Tibial artery (tissue), 4 donors: Measurements from ENCODE around the gene TLR9.

Experiments
- DNase-seq, 2 donors: peaks; one replicate each; pipeline ENCODE4 v3.0.0-alpha.2; 2019
- H3K27ac ChIP-seq, 2 donors: fragments of 200-600 bp; sonication (generic) in 1 of 2; 1 replicate in 1 of 2; 2 replicates in 1 of 2; pipeline ENCODE4 v1.5.1; 2018 to 2019; ENCODE audit warnings: mild to moderate bottlenecking in 1 of 2
- H3K27me3 ChIP-seq, 2 donors: fragments of 200-600 bp; sonication (generic) in 1 of 2; one replicate each; pipeline versions ENCODE4 v1.5.1 to v1.6.0; 2016 to 2019
- H3K36me3 ChIP-seq, 3 donors: fragments of 200-600 bp; sonication (generic) in 2 of 3; one replicate each; pipeline ENCODE4 v1.5.1; 2016 to 2019; ENCODE audit warnings: mild to moderate bottlenecking in 2 of 3
- H3K4me1 ChIP-seq, 4 donors: fragments of 200-600 bp; sonication (generic) in 2 of 4; 1 replicate in 3 of 4; 2 replicates in 1 of 4; pipeline ENCODE4 v1.5.1; 2016 to 2019
- H3K4me3 ChIP-seq, 2 donors: fragments of 200-600 bp; sonication (generic) in 1 of 2; 1 replicate in 1 of 2; 2 replicates in 1 of 2; pipeline ENCODE4 v1.5.1; 2018 to 2019; ENCODE audit warnings: mild to moderate bottlenecking in 2 of 2
- H3K9me3 ChIP-seq, 3 donors: fragments of 200-600 bp; sonication (generic) in 1 of 3; one replicate each; pipeline ENCODE4 v1.5.1; 2016 to 2019
- CTCF ChIP-seq, 2 experiments: fragments of 200-600 bp in 1 of 2; fragments of 450-650 bp in 1 of 2; IDR thresholded peaks; one replicate each; pipeline ENCODE4 v1.5.1; 2017 to 2019; ENCODE audit warnings: antibody characterized with exemption in 2 of 2, mild to moderate bottlenecking in 1 of 2, moderate library complexity in 1 of 2
- intact Hi-C: fragments of 100-400 bp; cut with DNase I; formaldehyde crosslinking; loops from one replicate; pipeline ENCODE4 v1.15.0; 2023; ENCODE audit warnings: low total_unique reads

The TLR9 gene

GRCh38 chr3:52194485-52195290 is 30.8 kb downstream of the TLR9 start:
- Histone ChIP-seq H3K9me3 (no peaks in the 10 kb centered on the region), H3K4me1 (peaks cover 4 to 48% (median 30%) of the 10 kb centered on the region in 4 donors), H3K4me3 (no peak overlapping the region), H3K27ac (no peak overlapping the region), H3K27me3 (no peaks in the 10 kb centered on the region), H3K36me3 (no peaks in the 10 kb centered on the region)
- DNase-seq, result no peak
- intact Hi-C loops, result no loop called here
- TF ChIP-seq CTCF (IDR thresholded peaks at IDR 0.05), result no peak

DNA sequence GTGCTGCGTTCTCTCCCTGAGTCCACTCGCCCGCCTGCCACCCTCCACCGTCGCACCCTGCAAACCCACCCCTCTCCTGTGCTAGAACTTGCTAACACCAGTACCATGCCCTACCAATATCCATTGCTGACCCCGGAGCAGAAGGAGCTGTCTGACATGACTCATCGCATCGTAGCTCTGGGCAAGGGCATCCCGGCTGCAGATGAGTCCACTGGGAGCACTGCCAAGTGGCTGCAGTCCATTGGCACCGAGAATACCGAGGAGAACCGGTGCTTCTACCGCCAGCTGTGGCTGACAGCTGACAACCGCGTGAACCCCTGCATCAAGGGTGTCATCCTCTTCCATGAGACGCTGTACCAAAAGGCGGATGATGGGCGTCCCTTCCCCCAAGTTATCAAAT is 32.4 kb downstream of the TLR9 start:
- H3K27me3 ChIP-seq, result no peaks in the 10 kb centered on the region
- no peak overlapping the region for H3K4me3 ChIP-seq
- intact Hi-C loops, result no loop called here
- peaks cover 4 to 36% (median 21%) of the 10 kb centered on the region in 4 donors for H3K4me1 ChIP-seq
- no peak overlapping the region for H3K27ac ChIP-seq
- H3K36me3 ChIP-seq, result no peaks in the 10 kb centered on the region
- no peaks in the 10 kb centered on the region for H3K9me3 ChIP-seq
- TF ChIP-seq CTCF (IDR thresholded peaks at IDR 0.05), result no peak
- no peak for DNase-seq

DNA sequence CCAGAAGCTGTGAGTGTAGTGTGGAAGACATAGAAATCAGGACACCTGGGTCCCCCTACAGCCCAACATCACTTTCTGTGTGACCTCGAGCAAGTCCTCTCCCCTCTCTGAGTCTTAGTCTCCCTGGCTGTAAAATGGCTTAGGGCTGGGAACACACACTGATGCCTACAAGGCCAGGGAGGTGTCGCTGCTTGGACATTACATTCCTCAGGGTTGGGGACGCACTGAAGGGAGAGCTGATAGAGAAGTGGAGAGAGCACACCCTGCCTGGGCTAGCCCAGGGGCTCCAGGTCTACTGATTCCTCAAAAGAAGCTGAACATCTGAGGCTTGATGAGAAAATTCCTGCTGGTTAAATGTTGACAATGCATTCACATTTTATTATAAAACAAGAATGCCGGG is 33.8 kb downstream of the TLR9 start:
- H3K27me3 ChIP-seq, result no peaks in the 10 kb centered on the region
- no peak overlapping the region for H3K4me3 ChIP-seq
- no peaks in the 10 kb centered on the region for H3K9me3 ChIP-seq
- H3K27ac ChIP-seq, result no peak overlapping the region
- peaks cover 0 to 24% (median 13%) of the 10 kb centered on the region in 4 donors for H3K4me1 ChIP-seq
- TF ChIP-seq CTCF (IDR thresholded peaks at IDR 0.05), result no peak
- intact Hi-C loops, result no loop called here
- no peak for DNase-seq
- H3K36me3 ChIP-seq, result no peaks in the 10 kb centered on the region

- TF ChIP-seq CTCF (IDR thresholded peaks at IDR 0.05), result no peak
- H3K9me3 ChIP-seq, result no peaks in the 10 kb centered on the region
- DNase-seq, result peak in 1 of 2 donors; percentile 76
- H3K36me3 ChIP-seq, result no peaks in the 10 kb centered on the region
- H3K4me3 ChIP-seq, result no peak overlapping the region
- no peaks in the 10 kb centered on the region for H3K27me3 ChIP-seq
- H3K4me1 ChIP-seq, result peaks cover 0 to 21% (median 13%) of the 10 kb centered on the region in 4 donors
- H3K27ac ChIP-seq, result peak overlapping the region; percentile 36 to 43
- intact Hi-C loops, result no loop called here
Measured at GRCh38 chr3:52190294-52191074, 35.0 kb downstream of the TLR9 start.

GRCh38 chr3:52188556-52188955 is 36.9 kb downstream of the TLR9 start:
- peaks cover 0 to 21% (median 13%) of the 10 kb centered on the region in 4 donors for H3K4me1 ChIP-seq
- no peak overlapping the region for H3K27ac ChIP-seq
- intact Hi-C loops, result no loop called here

More at GRCh38 chr3:52188556-52188955, 36.9 kb downstream of the TLR9 start:
- no peak for TF ChIP-seq CTCF (IDR thresholded peaks at IDR 0.05)
- Histone ChIP-seq H3K4me3 (no peak overlapping the region), H3K9me3 (no peaks in the 10 kb centered on the region), H3K27me3 (no peaks in the 10 kb centered on the region), H3K36me3 (no peaks in the 10 kb centered on the region)
- DNase-seq, result no peak
